Measurements from ENCODE around the gene WDFY4. TPM values are rescaled to one million over a fixed set of nuclear protein-coding genes. Genes with fewer than 3 reads are reported as not detected.

Gene WDFY4
- total RNA-seq, 1 donor from 2014 or later: not detected

GRCh38 chr10:48700493-48700892 lies 15.8 kb downstream of the WDFY4 start:
- Mint-ChIP-seq H3K9me3 (no peaks in the 10 kb centered on the region), H3K4me1 (no peaks in the 10 kb centered on the region), H3K4me3 (no peak overlapping the region), H3K27ac (no peak overlapping the region), H3K27me3 (ENCODE audit: insufficient read depth, low read depth) (peaks cover 6% of the 10 kb centered on the region), H3K36me3 (no peaks in the 10 kb centered on the region)
- no peaks in the 10 kb centered on the region for H3K27me3 ChIP-seq
- H3K4me1 ChIP-seq: no peaks in the 10 kb centered on the region
- H3K9ac ChIP-seq: no peak overlapping the region
- H3K36me3 ChIP-seq: no peaks in the 10 kb centered on the region
- no peaks in the 10 kb centered on the region for H3K79me2 ChIP-seq (ENCODE audit: low read depth)
- no peak overlapping the region for H3K4me2 ChIP-seq
- H3K27ac ChIP-seq: no peak overlapping the region
- no peaks in the 10 kb centered on the region for H3F3A ChIP-seq (ENCODE audit: low read depth)
- H4K20me1 ChIP-seq (ENCODE audit: low read depth): no peaks in the 10 kb centered on the region
- TF ChIP-seq EZH2 (IDR thresholded peaks at IDR 0.05) (no peak), EZH2phosphoT487 (IDR thresholded peaks at IDR 0.05) (no peak)
- TF ChIP-seq, protein P1, sequence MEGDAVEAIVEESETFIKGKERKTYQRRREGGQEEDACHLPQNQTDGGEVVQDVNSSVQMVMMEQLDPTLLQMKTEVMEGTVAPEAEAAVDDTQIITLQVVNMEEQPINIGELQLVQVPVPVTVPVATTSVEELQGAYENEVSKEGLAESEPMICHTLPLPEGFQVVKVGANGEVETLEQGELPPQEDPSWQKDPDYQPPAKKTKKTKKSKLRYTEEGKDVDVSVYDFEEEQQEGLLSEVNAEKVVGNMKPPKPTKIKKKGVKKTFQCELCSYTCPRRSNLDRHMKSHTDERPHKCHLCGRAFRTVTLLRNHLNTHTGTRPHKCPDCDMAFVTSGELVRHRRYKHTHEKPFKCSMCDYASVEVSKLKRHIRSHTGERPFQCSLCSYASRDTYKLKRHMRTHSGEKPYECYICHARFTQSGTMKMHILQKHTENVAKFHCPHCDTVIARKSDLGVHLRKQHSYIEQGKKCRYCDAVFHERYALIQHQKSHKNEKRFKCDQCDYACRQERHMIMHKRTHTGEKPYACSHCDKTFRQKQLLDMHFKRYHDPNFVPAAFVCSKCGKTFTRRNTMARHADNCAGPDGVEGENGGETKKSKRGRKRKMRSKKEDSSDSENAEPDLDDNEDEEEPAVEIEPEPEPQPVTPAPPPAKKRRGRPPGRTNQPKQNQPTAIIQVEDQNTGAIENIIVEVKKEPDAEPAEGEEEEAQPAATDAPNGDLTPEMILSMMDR (IDR thresholded peaks at IDR 0.05): no peak
- no peak for DNase-seq (ENCODE audit: low spot score)
- no peaks in the 10 kb centered on the region for H3K9me3 ChIP-seq (ENCODE audit: low read depth)
- H2AFZ ChIP-seq (replicated peaks): no peak overlapping the region
- H3K4me3 ChIP-seq: no peak overlapping the region

- Histone ChIP-seq H2AFZ (replicated peaks) (no peak overlapping the region), H3K9me3 (ENCODE audit: low read depth) (no peaks in the 10 kb centered on the region), H3K9ac (no peak overlapping the region), H3F3A (ENCODE audit: low read depth) (no peaks in the 10 kb centered on the region), H3K79me2 (ENCODE audit: low read depth) (no peaks in the 10 kb centered on the region), H4K20me1 (ENCODE audit: low read depth) (no peaks in the 10 kb centered on the region), H3K4me3 (no peak overlapping the region), H3K4me1 (peaks cover 2% of the 10 kb centered on the region), H3K27me3 (no peaks in the 10 kb centered on the region), H3K27ac (no peak overlapping the region), H3K4me2 (no peak overlapping the region), H3K36me3 (no peaks in the 10 kb centered on the region)
- Mint-ChIP-seq H3K36me3 (no peaks in the 10 kb centered on the region), H3K4me1 (peaks cover 2% of the 10 kb centered on the region), H3K9me3 (no peaks in the 10 kb centered on the region), H3K27me3 (ENCODE audit: insufficient read depth, low read depth) (peaks cover 3% of the 10 kb centered on the region), H3K4me3 (no peak overlapping the region), H3K27ac (no peak overlapping the region)
- DNase-seq (ENCODE audit: low spot score): no peak
- TF ChIP-seq EZH2 (IDR thresholded peaks at IDR 0.05) (no peak), EZH2phosphoT487 (IDR thresholded peaks at IDR 0.05) (no peak)
- TF ChIP-seq, protein P1 (IDR thresholded peaks at IDR 0.05): no peak
These were observed 16.6 kb downstream of the WDFY4 start for GRCh38 chr10:48701139-48701901.

- H4K20me1 ChIP-seq (ENCODE audit: low read depth): no peaks in the 10 kb centered on the region
- TF ChIP-seq EZH2 (IDR thresholded peaks at IDR 0.05) (no peak), EZH2phosphoT487 (IDR thresholded peaks at IDR 0.05) (no peak)
- DNase-seq (ENCODE audit: low spot score): no peak
- H3K4me1 ChIP-seq: peaks cover 5% of the 10 kb centered on the region
- no peaks in the 10 kb centered on the region for H3K36me3 Mint-ChIP-seq
- no peak overlapping the region for H3K27ac Mint-ChIP-seq
- no peak overlapping the region for H2AFZ ChIP-seq (replicated peaks)
- no peak overlapping the region for H3K4me3 ChIP-seq
- no peak overlapping the region for H3K9ac ChIP-seq
- no peaks in the 10 kb centered on the region for H3F3A ChIP-seq (ENCODE audit: low read depth)
- no peaks in the 10 kb centered on the region for H3K27me3 ChIP-seq
- H3K4me2 ChIP-seq: no peak overlapping the region
- H3K79me2 ChIP-seq (ENCODE audit: low read depth): no peaks in the 10 kb centered on the region
- peaks cover 3% of the 10 kb centered on the region for H3K27me3 Mint-ChIP-seq (ENCODE audit: insufficient read depth, low read depth)
- H3K4me3 Mint-ChIP-seq: no peak overlapping the region
- H3K36me3 ChIP-seq: no peaks in the 10 kb centered on the region
- H3K27ac ChIP-seq: no peak overlapping the region
- peaks cover 4% of the 10 kb centered on the region for H3K4me1 Mint-ChIP-seq
- H3K9me3 Mint-ChIP-seq: no peaks in the 10 kb centered on the region
- no peaks in the 10 kb centered on the region for H3K9me3 ChIP-seq (ENCODE audit: low read depth)
These were observed 17.3 kb downstream of the WDFY4 start for GRCh38 chr10:48701941-48702340.

- no peaks in the 10 kb centered on the region for H4K20me1 ChIP-seq (ENCODE audit: low read depth)
- H3K4me3 ChIP-seq: no peak overlapping the region
- H3K36me3 ChIP-seq: no peaks in the 10 kb centered on the region
- H3K4me1 Mint-ChIP-seq: peaks cover 4% of the 10 kb centered on the region
- peaks cover 5% of the 10 kb centered on the region for H3K4me1 ChIP-seq
- no peak overlapping the region for H3K9ac ChIP-seq
- H3K27me3 Mint-ChIP-seq (ENCODE audit: insufficient read depth, low read depth): peaks cover 3% of the 10 kb centered on the region
- no peak overlapping the region for H3K4me2 ChIP-seq
- H3K9me3 ChIP-seq (ENCODE audit: low read depth): no peaks in the 10 kb centered on the region
- no peak overlapping the region for H2AFZ ChIP-seq (replicated peaks)
- no peaks in the 10 kb centered on the region for H3K27me3 ChIP-seq
- no peak overlapping the region for H3K27ac Mint-ChIP-seq
- H3K9me3 Mint-ChIP-seq: no peaks in the 10 kb centered on the region
- H3K4me3 Mint-ChIP-seq: no peak overlapping the region
- H3K27ac ChIP-seq: no peak overlapping the region
- no peaks in the 10 kb centered on the region for H3K79me2 ChIP-seq (ENCODE audit: low read depth)
- H3F3A ChIP-seq (ENCODE audit: low read depth): no peaks in the 10 kb centered on the region
- H3K36me3 Mint-ChIP-seq: no peaks in the 10 kb centered on the region
- DNase-seq (ENCODE audit: low spot score): no peak
- TF ChIP-seq EZH2phosphoT487 (IDR thresholded peaks at IDR 0.05) (no peak), EZH2 (IDR thresholded peaks at IDR 0.05) (no peak)
- TF ChIP-seq, protein P1 (IDR thresholded peaks at IDR 0.05): no peak
These were observed 19.0 kb downstream of the WDFY4 start for GRCh38 chr10:48703531-48704122.
